IMR-90 (cell line): ENCODE measurements around the gene AMOTL1. TPM values are rescaled to one million over a fixed set of nuclear protein-coding genes. Genes with fewer than 3 reads are reported as not detected.

Experiments used
- ATAC-seq: fragments of 200-7000 bp; cut with Tn5 transposase; 2 replicates; pipeline ENCODE4 v1.9.1; 2020; ENCODE audit warnings: low read depth, mild to moderate bottlenecking, moderate library complexity
- BruUV-seq: library from RNA; stranded (reverse); fragments of 400-500 nt; replicated peaks from 2 replicates; lab custom pipeline; 2021; lab: Mats Ljungman, UMichigan
- CTCF ChIA-PET: fragments of 300-600 bp; formaldehyde crosslinking; extraction: SDS; loops from one replicate; lab custom pipeline; 2021; ENCODE audit warnings: antibody characterized with exemption; lab: Yijun Ruan, JAX
- POLR2A ChIA-PET: fragments of 300-600 bp; sonication (Branson Sonifier 250); formaldehyde crosslinking; loops from one replicate; lab custom pipeline; 2022; ENCODE audit warnings: antibody characterized with exemption; ENCODE audit not compliant: unreplicated experiment; lab: Charles Lee
- DNase-seq: peaks from one replicate; pipeline ENCODE4 v3.0.0; 2013
- H2AFZ ChIP-seq: replicated peaks from 2 replicates; pipeline ENCODE3; 2013; ENCODE audit warnings: low read length, mild to moderate bottlenecking; ENCODE audit not compliant: poor library complexity
- H2AK5ac ChIP-seq: 2 replicates; pipeline ENCODE4 v1.6.1; 2013; ENCODE audit warnings: low read depth, low read length, inconsistent platforms
- H2AK9ac ChIP-seq: replicated peaks from 2 replicates; pipeline ENCODE3; 2013; ENCODE audit warnings: mild to moderate bottlenecking, low read depth, low read length, moderate library complexity; ENCODE audit not compliant: poor library complexity
- H2BK120ac ChIP-seq: 2 replicates; pipeline ENCODE4 v1.6.1; 2013; ENCODE audit warnings: low read depth, low read length, inconsistent platforms
- H2BK15ac ChIP-seq: 3 replicates; pipeline ENCODE4 v1.6.1; 2013; ENCODE audit warnings: low read depth, low read length, inconsistent platforms
- H2BK20ac ChIP-seq: 2 replicates; pipeline ENCODE4 v1.6.1; 2013; ENCODE audit warnings: low read depth, mild to moderate bottlenecking, inconsistent platforms, low read length, moderate library complexity
- H2BK5ac ChIP-seq: 2 replicates; pipeline ENCODE4 v1.6.1; 2013; ENCODE audit warnings: mild to moderate bottlenecking, low read depth, low read length, inconsistent platforms; ENCODE audit not compliant: poor library complexity, severe bottlenecking
- H3K14ac ChIP-seq: replicated peaks from 2 replicates; pipeline ENCODE4 v1.6.1; 2013; ENCODE audit warnings: low read depth, low read length, inconsistent platforms
- H3K18ac ChIP-seq: 2 replicates; pipeline ENCODE4 v1.6.1; 2013; ENCODE audit warnings: low read depth, low read length, control low read depth
- H3K23ac ChIP-seq: 2 replicates; pipeline ENCODE4 v1.6.1; 2013; ENCODE audit warnings: low read depth, low read length, inconsistent platforms
- H3K27ac ChIP-seq: 2 replicates; pipeline ENCODE4 v1.5.1; 2013; ENCODE audit warnings: mild to moderate bottlenecking, control low read depth, low read length; ENCODE audit not compliant: insufficient read depth
- H3K27me3 ChIP-seq: 2 replicates; pipeline ENCODE4 v1.6.1; 2013; ENCODE audit warnings: low read length; ENCODE audit not compliant: control insufficient read depth, insufficient read depth
- H3K36me3 ChIP-seq: 2 replicates; pipeline ENCODE4 v1.6.1; 2013; ENCODE audit warnings: low read length, mixed read lengths; ENCODE audit not compliant: control insufficient read depth, insufficient read depth
- H3K4ac ChIP-seq: 2 replicates; pipeline ENCODE4 v1.6.1; 2013; ENCODE audit warnings: low read depth, low read length, inconsistent platforms
- H3K4me1 ChIP-seq: 2 replicates; pipeline ENCODE4 v1.6.1; 2013; ENCODE audit warnings: low read length, mixed read lengths; ENCODE audit not compliant: control insufficient read depth, insufficient read depth
- H3K4me2 ChIP-seq: 2 replicates; pipeline ENCODE4 v1.6.1; 2013; ENCODE audit warnings: low read depth, mild to moderate bottlenecking, control low read depth, low read length, moderate library complexity
- H3K4me3 ChIP-seq: 2 replicates; pipeline ENCODE4 v1.5.1; 2013; ENCODE audit warnings: low read depth, mild to moderate bottlenecking, control low read depth, low read length, moderate library complexity; ENCODE audit not compliant: insufficient read depth
- H3K56ac ChIP-seq: 2 replicates; pipeline ENCODE4 v1.6.1; 2013; ENCODE audit warnings: low read length, inconsistent platforms; ENCODE audit not compliant: insufficient read depth; ENCODE audit errors: extremely low read depth
- H3K79me1 ChIP-seq, 2 experiments: 2 replicates each; pipeline ENCODE4 v1.6.1; 2013; ENCODE audit warnings: low read length in 2 of 2, inconsistent platforms in 1 of 2, low read depth in 1 of 2
- H3K9ac ChIP-seq: 2 replicates; pipeline ENCODE4 v1.6.1; 2013; ENCODE audit warnings: low read depth, low read length, control low read depth
- H3K9me1 ChIP-seq: 2 replicates; pipeline ENCODE4 v1.6.1; 2013; ENCODE audit warnings: low read length, inconsistent platforms; ENCODE audit not compliant: insufficient read depth
- H3K9me3 ChIP-seq: 2 replicates; pipeline ENCODE4 v1.6.1; 2013; ENCODE audit warnings: low read length; ENCODE audit not compliant: control insufficient read depth, insufficient read depth
- H4K20me1 ChIP-seq: 2 replicates; pipeline ENCODE4 v1.6.1; 2013; ENCODE audit warnings: low read length, inconsistent platforms; ENCODE audit not compliant: insufficient read depth
- H4K5ac ChIP-seq: 2 replicates; pipeline ENCODE4 v1.6.1; 2013; ENCODE audit warnings: mild to moderate bottlenecking, low read depth, low read length, control low read depth
- H4K8ac ChIP-seq, 2 experiments: 2 replicates each; pipeline ENCODE4 v1.6.1; 2013; ENCODE audit warnings: low read depth in 2 of 2, low read length in 2 of 2, control low read depth in 1 of 2, inconsistent platforms in 1 of 2
- H4K91ac ChIP-seq: 2 replicates; pipeline ENCODE4 v1.6.1; 2013; ENCODE audit warnings: low read depth, low read length, inconsistent platforms; ENCODE audit not compliant: insufficient read depth
- BHLHE40 ChIP-seq: fragments of 150-350 bp; IDR thresholded peaks from 2 replicates; pipeline ENCODE4 v1.6.1; 2016; ENCODE audit warnings: mild to moderate bottlenecking, low read depth, low read length
- CEBPB ChIP-seq: IDR thresholded peaks from 2 replicates; pipeline ENCODE4 v1.6.1; 2012; ENCODE audit warnings: low read depth, low read length, improper control_type of control experiment
- CHD1 ChIP-seq: IDR thresholded peaks from 2 replicates; pipeline ENCODE4 v1.6.1; 2012; ENCODE audit warnings: low read depth, low read length, improper control_type of control experiment
- CTCF ChIP-seq: conservative IDR thresholded peaks from 2 replicates; pipeline ENCODE4 v1.5.1; 2012; ENCODE audit warnings: mild to moderate bottlenecking, low read depth, low read length, improper control_type of control experiment
- ELK1 ChIP-seq: fragments of 150-350 bp; IDR thresholded peaks from 2 replicates; pipeline ENCODE4 v1.6.1; 2016; ENCODE audit warnings: low read depth, mild to moderate bottlenecking, low read length, moderate library complexity, borderline replicate concordance
- FOS ChIP-seq: fragments of 150-350 bp; IDR thresholded peaks from 2 replicates; pipeline ENCODE4 v1.6.1; 2016; ENCODE audit warnings: low read depth, low read length
- MAFK ChIP-seq: IDR thresholded peaks from 2 replicates; pipeline ENCODE4 v1.6.1; 2012; ENCODE audit warnings: low read depth, low read length, improper control_type of control experiment
- MAZ ChIP-seq: IDR thresholded peaks from 2 replicates; pipeline ENCODE4 v1.6.1; 2012; ENCODE audit warnings: low read depth, mild to moderate bottlenecking, low read length, improper control_type of control experiment, moderate library complexity, borderline replicate concordance
- MXI1 ChIP-seq: IDR thresholded peaks from 2 replicates; pipeline ENCODE4 v1.6.1; 2012; ENCODE audit warnings: low read depth, mild to moderate bottlenecking, low read length, moderate library complexity, borderline replicate concordance
- NFE2L2 ChIP-seq: fragments of 150-350 bp; IDR thresholded peaks from 2 replicates; pipeline ENCODE4 v1.6.1; 2016; ENCODE audit warnings: low read depth, mild to moderate bottlenecking, low read length
- POLR2A ChIP-seq: IDR thresholded peaks from 2 replicates; pipeline ENCODE4 v1.6.1; 2012; ENCODE audit warnings: mild to moderate bottlenecking, low read depth, low read length
- RAD21 ChIP-seq: IDR thresholded peaks from 2 replicates; pipeline ENCODE4 v1.6.1; 2012; ENCODE audit warnings: low read length, improper control_type of control experiment
- RCOR1 ChIP-seq: IDR thresholded peaks from 2 replicates; pipeline ENCODE4 v1.6.1; 2012; ENCODE audit warnings: mild to moderate bottlenecking, low read length, improper control_type of control experiment; ENCODE audit not compliant: insufficient replicate concordance
- RFX5 ChIP-seq: IDR thresholded peaks from 2 replicates; pipeline ENCODE4 v1.8.0; 2012; ENCODE audit warnings: low read depth, mild to moderate bottlenecking, low read length, moderate library complexity
- SMC3 ChIP-seq: fragments of 150-350 bp; IDR thresholded peaks from 2 replicates; pipeline ENCODE4 v1.6.1; 2016; ENCODE audit warnings: low read depth, mild to moderate bottlenecking, antibody characterized with exemption, low read length, moderate library complexity
- USF2 ChIP-seq: fragments of 150-350 bp; IDR thresholded peaks from 2 replicates; pipeline ENCODE4 v1.6.1; 2017; ENCODE audit warnings: mild to moderate bottlenecking, antibody characterized with exemption, low read length, low read depth
- WGBS, 2 experiments: methylation state at CpG; one replicate each; pipeline versions ENCODE4 v1.1.5 to v1.1.7; 2013; ENCODE audit warnings: missing lambda C conversion rate in 2 of 2; ENCODE audit not compliant: insufficient read length in 1 of 2; ENCODE audit errors: extremely low coverage in 2 of 2; 5-methylcytosine and 5-hydroxymethylcytosine counted together
- dilution Hi-C: fragments of 300-500 bp; cut with HindIII; formaldehyde crosslinking; loops from one replicate; pipeline ENCODE4 v1.14.3; 2018; ENCODE audit warnings: low sequenced_read_pairs; ENCODE audit not compliant: unreplicated experiment
- in situ Hi-C: fragments of 300-500 bp; cut with MboI; formaldehyde crosslinking; loops from 3 replicates; pipeline ENCODE4 v1.14.3; 2019; ENCODE audit warnings: low sequenced_read_pairs, inconsistent platforms, mixed read lengths
- intact Hi-C: fragments of 100-400 bp; cut with micrococcal nuclease; formaldehyde crosslinking; loops from 2 replicates; pipeline ENCODE4 v1.10.0; 2022
- polyA plus RNA-seq, 3 experiments: library from polyadenylated mRNA; depleted of rRNA; stranded (reverse); fragments of >200 nt; gene quantifications; 2 replicates each; pipeline ENCODE4 v1.2.3, GENCODE V29; 2012; ENCODE audit warnings: low replicate concordance in 1 of 3
- total RNA-seq: library from RNA; depleted of rRNA; stranded (reverse); fragments of >200 nt; gene quantifications from 2 replicates; pipeline ENCODE4 v1.2.3, GENCODE V29; 2012

Gene AMOTL1
- total and polyA plus RNA-seq, 2 of the 4 experiments (the other 2 are of a cell fraction), result 18.6 to 49.5 TPM

- Histone ChIP-seq H3K79me1 (peaks cover 0 to 24% of the 10 kb centered on the region in 2 experiments; a peak in 3 of 4 replicates), H3K27me3 (no peaks in the 10 kb centered on the region), H3K56ac (no peak overlapping the region), H3K9ac (no peak overlapping the region), H3K4ac (no peak overlapping the region), H4K8ac (no peak overlapping the region), H2BK5ac (no peak overlapping the region), H2AK9ac (no peak overlapping the region), H3K18ac (no peak overlapping the region), H3K4me3 (no peak overlapping the region), H2BK120ac (no peak overlapping the region), H3K36me3 (peaks cover 67% of the 10 kb centered on the region), H3K4me1 (peaks cover 5% of the 10 kb centered on the region; the same call in 1 of the 2 replicates), H4K5ac (no peak overlapping the region), H2AK5ac (no peak overlapping the region), H4K20me1 (no peaks in the 10 kb centered on the region), H3K23ac (no peak overlapping the region), H3K4me2 (no peak overlapping the region), H3K14ac (no peak overlapping the region), H2BK15ac (no peak overlapping the region), H2BK20ac (no peak overlapping the region), H3K9me1 (peaks cover 21% of the 10 kb centered on the region), H3K9me3 (no peaks in the 10 kb centered on the region), H2AFZ (no peak overlapping the region), H4K91ac (no peak overlapping the region), H3K27ac (no peak overlapping the region)
- BruUV-seq, result no TSS peak
- dilution Hi-C loops, result no loop called here
- intact Hi-C loops, result no loop called here
- ChIA-PET POLR2A (no interaction called here), CTCF (no interaction called here)
- ATAC-seq (no peak), DNase-seq (no peak)
- TF ChIP-seq MAZ (no peak), RAD21 (no peak), MXI1 (no peak), MAFK (no peak), CTCF (no peak), CHD1 (no peak), ELK1 (no peak), USF2 (no peak), NFE2L2 (no peak), BHLHE40 (no peak), RCOR1 (no peak), FOS (no peak), RFX5 (no peak), SMC3 (no peak), POLR2A (no peak), CEBPB (no peak)
- in situ Hi-C loops, result no loop called here
- WGBS, 2 experiments, result 100% methylated on average over 1 of the region's 8 CpGs; no CpG with 5 or more reads in 1 of the 2 experiments
Measured at GRCh38 chr11:94866231-94866822, 98.2 kb downstream of the AMOTL1 start.
